ENCODE results near the gene C1orf53. TPM values are rescaled to one million over a fixed set of nuclear protein-coding genes. Genes with fewer than 3 reads are reported as not detected.

The C1orf53 gene
- total RNA-seq, 4 donors from 2014 or later, result 2.5 to 7.0 TPM; not detected in 2

- Histone ChIP-seq H3K4me1 (peaks cover 20 to 54% (median 37%) of the 10 kb centered on the region in 4 donors), H3K4me3 (no peak overlapping the region), H3K27ac (no peak overlapping the region), H3K27me3 (peaks cover 91% of the 10 kb centered on the region), H3K36me3 (no peaks in the 10 kb centered on the region), H3K9me3 (no peaks in the 10 kb centered on the region)
- in situ Hi-C loops (cut with MboI; ENCODE audit: low pct_ligation_motif_present in 1 of 4, low pct_unique_long_range_greater_than_20kb in 1 of 4, low sequenced_read_pairs in 3 of 4) (loop anchor here in 1 of 4 donors (10.0 kb wide), 1 partner anchor 395 kb away; no protein-coding TSS in a partner anchor), intact Hi-C loops (cut with DNase I; ENCODE audit: low total_unique reads) (no loop called here)
- no peak for DNase-seq
- 13% methylated on average over 11 of the region's 11 CpGs; no CpG with 5 or more reads in 1 of the 2 donors for WGBS, 2 donors (ENCODE audit: low coverage in 1 of 2)
- TF ChIP-seq POLR2A (IDR thresholded peaks at IDR 0.05) (no peak), CTCF (IDR thresholded peaks at IDR 0.05) (no peak)
These were observed 17.6 kb downstream of the C1orf53 start for GRCh38 chr1:197920067-197920396.

- WGBS, 2 donors (ENCODE audit: low coverage in 1 of 2), result 33 to 35% methylated on average over 5 to 19 of the region's 19 CpGs
- intact Hi-C loops (cut with DNase I; ENCODE audit: low total_unique reads), result no loop called here
- H3K36me3 ChIP-seq, result no peaks in the 10 kb centered on the region
- DNase-seq, result no peak
- TF ChIP-seq EP300 (IDR thresholded peaks at IDR 0.05; ENCODE audit: low read depth) (no peak), POLR2AphosphoS5 (IDR thresholded peaks at IDR 0.05) (no peak), POLR2A (IDR thresholded peaks at IDR 0.05) (no peak), CTCF (IDR thresholded peaks at IDR 0.05) (no peak)
- H3K4me3 ChIP-seq, result no peak overlapping the region
- H3K4me1 ChIP-seq, result peaks cover 19 to 50% (median 37%) of the 10 kb centered on the region in 4 donors
- in situ Hi-C loops (cut with MboI; ENCODE audit: low pct_ligation_motif_present in 1 of 4, low pct_unique_long_range_greater_than_20kb in 1 of 4, low sequenced_read_pairs in 3 of 4), result loop anchor here in 1 of 4 donors (10.0 kb wide), 1 partner anchor 396 kb away; no protein-coding TSS in a partner anchor
- peaks cover 91% of the 10 kb centered on the region for H3K27me3 ChIP-seq
- no peak overlapping the region for H3K27ac ChIP-seq
- H3K9me3 ChIP-seq, result no peaks in the 10 kb centered on the region
These were observed 18.1 kb downstream of the C1orf53 start for GRCh38 chr1:197920414-197921117.

- TF ChIP-seq CTCF (IDR thresholded peaks at IDR 0.05) (no peak), EP300 (IDR thresholded peaks at IDR 0.05; ENCODE audit: low read depth) (no peak), POLR2AphosphoS5 (IDR thresholded peaks at IDR 0.05) (no peak), POLR2A (IDR thresholded peaks at IDR 0.05) (no peak)
- Histone ChIP-seq H3K4me3 (peak overlapping the region in 1 of 4 donors; percentile 38), H3K4me1 (peaks cover 13 to 42% (median 29%) of the 10 kb centered on the region in 4 donors), H3K27ac (no peak overlapping the region), H3K27me3 (peaks cover 91% of the 10 kb centered on the region), H3K36me3 (no peaks in the 10 kb centered on the region), H3K9me3 (no peaks in the 10 kb centered on the region)
- 19 to 31% methylated on average over 4 to 18 of the region's 33 CpGs for WGBS, 2 donors (ENCODE audit: low coverage in 1 of 2)
- in situ Hi-C loops (cut with MboI; ENCODE audit: low pct_ligation_motif_present in 1 of 4, low pct_unique_long_range_greater_than_20kb in 1 of 4, low sequenced_read_pairs in 3 of 4), result loop anchor here in 1 of 4 donors (10.0 kb wide), 1 partner anchor 397 kb away; no protein-coding TSS in a partner anchor
- peak; percentile 46 for DNase-seq
- intact Hi-C loops (cut with DNase I; ENCODE audit: low total_unique reads), result no loop called here
These were observed 19.0 kb downstream of the C1orf53 start for GRCh38 chr1:197921235-197922069.

GRCh38 chr1:197922070-197922390 lies 19.6 kb downstream of the C1orf53 start:
- WGBS, 2 donors (ENCODE audit: low coverage in 1 of 2), result 89% methylated on average over 2 of the region's 2 CpGs; no CpG with 5 or more reads in 1 of the 2 donors
- H3K27me3 ChIP-seq, result peaks cover 91% of the 10 kb centered on the region
- H3K27ac ChIP-seq, result no peak overlapping the region
- no peak for DNase-seq
- in situ Hi-C loops (cut with MboI; ENCODE audit: low pct_ligation_motif_present in 1 of 4, low pct_unique_long_range_greater_than_20kb in 1 of 4, low sequenced_read_pairs in 3 of 4) (loop anchor here in 1 of 4 donors (10.0 kb wide), 1 partner anchor 397 kb away; no protein-coding TSS in a partner anchor), intact Hi-C loops (cut with DNase I; ENCODE audit: low total_unique reads) (no loop called here)
- TF ChIP-seq POLR2AphosphoS5 (IDR thresholded peaks at IDR 0.05) (no peak), EP300 (IDR thresholded peaks at IDR 0.05; ENCODE audit: low read depth) (no peak), CTCF (IDR thresholded peaks at IDR 0.05) (no peak), POLR2A (IDR thresholded peaks at IDR 0.05) (no peak)
- H3K4me1 ChIP-seq, result peaks cover 13 to 36% (median 24%) of the 10 kb centered on the region in 4 donors
- H3K9me3 ChIP-seq, result no peaks in the 10 kb centered on the region
- no peaks in the 10 kb centered on the region for H3K36me3 ChIP-seq
- no peak overlapping the region for H3K4me3 ChIP-seq
